ENCODE data around the gene NKX1-1.

NKX1-1 gene

GRCh38 chr4:1370321-1371124, 35.7 kb downstream of the NKX1-1 start:
- DNase-seq: no peak

GRCh38 chr4:1369479-1370079, 36.7 kb downstream of the NKX1-1 start:
- DNase-seq: no peak

GRCh38 chr4:1369091-1369450, 37.2 kb downstream of the NKX1-1 start:
- DNase-seq: no peak

- DNase-seq: no peak
Measured at GRCh38 chr4:1368421-1369090, 37.7 kb downstream of the NKX1-1 start.

- no peak for DNase-seq
Measured at GRCh38 chr4:1367936-1368289, 38.3 kb downstream of the NKX1-1 start.

GRCh38 chr4:1367230-1367935, 38.9 kb downstream of the NKX1-1 start:
- DNase-seq: no peak

GRCh38 chr4:1366371-1367229, 39.6 kb downstream of the NKX1-1 start:
- DNase-seq: no peak

- no peak for DNase-seq
Measured at GRCh38 chr4:1365271-1366178, 40.7 kb downstream of the NKX1-1 start.

GRCh38 chr4:1364748-1365147, 41.5 kb downstream of the NKX1-1 start:
- no peak for DNase-seq

GRCh38 chr4:1364217-1364616, 42.0 kb downstream of the NKX1-1 start:
- DNase-seq: no peak

- no peak for DNase-seq
Measured at GRCh38 chr4:1363513-1363912, 42.7 kb downstream of the NKX1-1 start.

- no peak for DNase-seq
Measured at GRCh38 chr4:1362521-1362920, 43.7 kb downstream of the NKX1-1 start.

- no peak for DNase-seq
Measured at GRCh38 chr4:1362046-1362445, 44.2 kb downstream of the NKX1-1 start.

GRCh38 chr4:1361431-1361830, 44.8 kb downstream of the NKX1-1 start:
- DNase-seq: no peak

GRCh38 chr4:1360423-1361283, 45.6 kb downstream of the NKX1-1 start:
- DNase-seq: no peak

- no peak for DNase-seq
Measured at GRCh38 chr4:1359976-1360375, 46.3 kb downstream of the NKX1-1 start.

GRCh38 chr4:1359144-1359501, 47.1 kb downstream of the NKX1-1 start:
- no peak for DNase-seq

- DNase-seq: no peak
Measured at GRCh38 chr4:1358421-1359143, 47.7 kb downstream of the NKX1-1 start.

- DNase-seq: no peak
Measured at GRCh38 chr4:1357356-1358248, 48.6 kb downstream of the NKX1-1 start.

Measured in stimulated activated CD4-positive, alpha-beta T cell treated with anti-CD3 and anti-CD28 coated beads, Interleukin-12 subunit alpha, Interleukin-12 subunit beta, amount 100 ng/mL, for 4 hours (primary cell).